Smooth muscle cell (in vitro differentiated cells): ENCODE data around the gene FDXR. TPM values are rescaled to one million over a fixed set of nuclear protein-coding genes. Genes with fewer than 3 reads are reported as not detected.

Experiments
- DNase-seq: peaks from one replicate; lab custom pipeline; 2025; ENCODE audit not compliant: unreplicated experiment; lab: John Stamatoyannopoulos, UW
- H2AFZ ChIP-seq: fragments of 200-600 bp; sonication (generic); 2 replicates; pipeline ENCODE4 v1.6.0; 2016; ENCODE audit warnings: antibody characterized with exemption, low read depth, mild to moderate bottlenecking
- H3F3A ChIP-seq: fragments of 200-600 bp; sonication (generic); 2 replicates; pipeline ENCODE4 v1.6.0; 2017; ENCODE audit warnings: antibody characterized with exemption, low read depth
- H3K27ac ChIP-seq: fragments of 200-600 bp; sonication (generic); 2 replicates; pipeline ENCODE4 v1.5.1; 2016; ENCODE audit warnings: low read depth, mild to moderate bottlenecking
- H3K27me3 ChIP-seq: fragments of 200-600 bp; sonication (generic); 2 replicates; pipeline ENCODE4 v1.6.1; 2016; ENCODE audit warnings: low read depth, mild to moderate bottlenecking
- H3K36me3 ChIP-seq: fragments of 200-600 bp; sonication (generic); 2 replicates; pipeline ENCODE4 v1.5.1; 2016; ENCODE audit warnings: low read depth
- H3K4me1 ChIP-seq: fragments of 200-600 bp; sonication (generic); 2 replicates; pipeline ENCODE4 v1.5.1; 2016; ENCODE audit warnings: low read depth
- H3K4me2 ChIP-seq: fragments of 200-600 bp; sonication (generic); 2 replicates; pipeline ENCODE4 v1.6.0; 2016; ENCODE audit warnings: mild to moderate bottlenecking
- H3K4me3 ChIP-seq: fragments of 200-600 bp; sonication (generic); 2 replicates; pipeline ENCODE4 v1.5.1; 2016; ENCODE audit warnings: mild to moderate bottlenecking
- H3K79me2 ChIP-seq: fragments of 200-600 bp; sonication (generic); 2 replicates; pipeline ENCODE4 v1.6.0; 2016; ENCODE audit warnings: low read depth, mild to moderate bottlenecking
- H3K9ac ChIP-seq: fragments of 200-600 bp; sonication (generic); 2 replicates; pipeline ENCODE4 v1.6.0; 2016; ENCODE audit warnings: low read depth
- H3K9me3 ChIP-seq: fragments of 200-600 bp; sonication (generic); replicated peaks from 2 replicates; pipeline ENCODE4 v1.5.1; 2016; ENCODE audit warnings: low read depth
- H4K20me1 ChIP-seq: fragments of 200-600 bp; sonication (generic); 2 replicates; pipeline ENCODE4 v1.6.0; 2016; ENCODE audit warnings: low read depth
- CTCF ChIP-seq: fragments of 200-600 bp; sonication (generic); IDR thresholded peaks from 2 replicates; pipeline ENCODE4 v1.5.1; 2017; ENCODE audit warnings: borderline replicate concordance, mild to moderate bottlenecking, antibody characterized with exemption; ENCODE audit not compliant: insufficient read depth, poor library complexity, severe bottlenecking
- WGBS: methylation state at CpG from one replicate; pipeline ENCODE4 v1.1.7; 2016; ENCODE audit warnings: low lambda C conversion rate; 5-methylcytosine and 5-hydroxymethylcytosine counted together
- polyA plus RNA-seq: library from polyadenylated mRNA; unstranded; fragments of >200 nt; fragmentation: Nextera tagmentation; extraction: Ambion mirVana; gene quantifications from 2 replicates; pipeline ENCODE4 v1.2.1, GENCODE V29; 2016
- total RNA-seq: library from RNA; depleted of rRNA; stranded (reverse); fragments of >200 nt; gene quantifications from 2 replicates; pipeline ENCODE4 v1.2.3, GENCODE V29; 2014

Gene FDXR
- total and polyA plus RNA-seq, 2 experiments from 2014 or later, result 5.6 to 18.7 TPM

DNA sequence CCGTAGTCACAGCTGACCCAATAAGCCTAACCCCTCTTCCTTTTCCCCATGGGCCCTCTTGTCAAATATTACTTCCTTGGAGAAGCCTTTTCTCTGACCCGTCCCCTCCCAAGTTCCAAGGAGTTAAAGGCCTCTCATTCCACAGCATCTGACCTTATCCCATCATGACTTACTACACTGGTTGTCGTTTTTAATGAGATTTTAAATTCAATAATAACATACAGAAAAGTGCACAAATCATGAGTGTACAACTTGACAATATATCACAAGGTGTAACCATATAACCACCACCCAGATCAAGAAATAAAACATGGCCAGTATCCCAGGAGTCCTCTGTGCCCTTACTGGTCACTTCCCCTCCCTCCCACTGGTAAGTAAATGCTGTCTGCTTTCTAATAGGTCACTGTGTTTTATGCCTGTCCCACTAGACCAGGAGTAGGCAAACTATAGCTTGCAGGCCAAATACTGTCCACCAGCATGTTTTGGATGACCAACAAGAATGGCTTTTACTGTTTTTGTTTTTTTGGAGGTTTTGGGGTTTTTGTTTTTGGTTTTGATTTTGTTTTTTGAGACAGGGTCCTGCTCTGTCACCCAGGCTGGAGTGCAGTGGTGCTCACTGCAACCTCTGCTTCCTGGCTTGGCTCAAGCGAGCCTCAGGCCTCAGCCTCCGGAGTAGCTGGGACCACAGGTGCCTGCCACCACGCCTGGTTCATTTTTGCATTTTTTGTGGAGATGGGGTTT, 1.2 kb upstream of the FDXR start:
- Histone ChIP-seq H4K20me1 (no peaks in the 10 kb centered on the region), H3K9ac (peak overlapping the region; percentile 95), H3K4me3 (peak overlapping the region; percentile 76), H3K27me3 (no peaks in the 10 kb centered on the region), H3K79me2 (no peaks in the 10 kb centered on the region), H2AFZ (peak overlapping the region; percentile 28), H3F3A (no peaks in the 10 kb centered on the region), H3K4me2 (peak overlapping the region; percentile 89), H3K9me3 (no peaks in the 10 kb centered on the region), H3K27ac (peak overlapping the region; percentile 84), H3K4me1 (peaks cover 12% of the 10 kb centered on the region), H3K36me3 (no peaks in the 10 kb centered on the region)
- 70% methylated on average over 6 of the region's 6 CpGs for WGBS
- DNase-seq, result no peak
- no peak for TF ChIP-seq CTCF

- Histone ChIP-seq H4K20me1 (no peaks in the 10 kb centered on the region), H3K9ac (peak overlapping the region; percentile 95), H3K9me3 (no peaks in the 10 kb centered on the region), H3K27ac (peak overlapping the region; percentile 84), H3K4me2 (peak overlapping the region; percentile 89), H3K4me3 (peak overlapping the region; percentile 76), H3F3A (no peaks in the 10 kb centered on the region), H3K79me2 (no peaks in the 10 kb centered on the region), H3K27me3 (no peaks in the 10 kb centered on the region), H2AFZ (peak overlapping the region; percentile 74), H3K36me3 (no peaks in the 10 kb centered on the region), H3K4me1 (peaks cover 12% of the 10 kb centered on the region)
- WGBS, result under 1% methylated on average over 55 of the region's 55 CpGs
- peak; percentile 100 for DNase-seq
- TF ChIP-seq CTCF, result no peak
Measured at GRCh38 chr17:74873037-74873873, 461 bp upstream of the FDXR start.

DNA sequence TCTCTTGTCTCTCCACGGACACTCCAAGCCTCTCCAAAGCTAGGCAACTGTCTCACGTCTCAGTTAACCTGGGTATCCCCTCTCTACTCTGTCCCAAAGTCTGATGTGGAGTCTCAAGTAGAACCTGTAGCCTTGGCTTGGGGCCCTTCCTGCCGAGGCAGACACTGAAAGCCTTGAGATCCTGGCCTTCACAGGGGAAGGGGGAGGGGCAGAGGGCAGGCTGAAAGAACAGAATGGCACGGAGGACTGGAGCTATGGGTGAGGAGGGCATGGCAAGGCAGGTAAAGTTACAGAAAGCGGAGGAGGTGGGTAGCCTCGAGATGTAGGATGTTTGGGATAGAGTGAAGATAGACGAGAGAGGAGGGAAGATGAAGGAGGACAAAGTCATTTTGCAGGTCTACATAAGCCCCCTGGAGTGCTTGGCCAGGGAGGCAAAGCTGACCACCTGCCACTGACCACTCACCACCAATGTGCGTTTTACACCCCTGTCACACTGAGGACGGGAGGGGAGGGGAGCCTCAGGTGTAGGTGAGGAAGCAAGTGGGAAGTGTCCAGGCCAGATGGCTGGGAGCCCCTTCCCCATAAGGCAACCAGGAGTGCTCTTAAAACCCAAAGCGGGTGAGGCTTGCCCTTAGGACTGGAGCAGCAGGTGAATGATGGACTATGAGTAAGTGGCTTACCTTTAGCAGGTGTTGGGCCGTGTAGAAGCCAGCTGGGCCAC, 1.3 kb downstream of the FDXR start:
- WGBS, result 84% methylated on average over 11 of the region's 11 CpGs
- Histone ChIP-seq H3K36me3 (no peaks in the 10 kb centered on the region), H3K27ac (no peak overlapping the region), H3K4me2 (peak overlapping the region; percentile 93), H3F3A (no peaks in the 10 kb centered on the region), H3K27me3 (no peaks in the 10 kb centered on the region), H2AFZ (no peak overlapping the region), H3K79me2 (no peaks in the 10 kb centered on the region), H4K20me1 (no peaks in the 10 kb centered on the region), H3K4me1 (peaks cover 12% of the 10 kb centered on the region), H3K9me3 (no peaks in the 10 kb centered on the region), H3K4me3 (no peak overlapping the region), H3K9ac (no peak overlapping the region)
- DNase-seq, result no peak
- no peak for TF ChIP-seq CTCF
